ENCODE results near the gene HOXA3.

HOXA3 gene

DNA sequence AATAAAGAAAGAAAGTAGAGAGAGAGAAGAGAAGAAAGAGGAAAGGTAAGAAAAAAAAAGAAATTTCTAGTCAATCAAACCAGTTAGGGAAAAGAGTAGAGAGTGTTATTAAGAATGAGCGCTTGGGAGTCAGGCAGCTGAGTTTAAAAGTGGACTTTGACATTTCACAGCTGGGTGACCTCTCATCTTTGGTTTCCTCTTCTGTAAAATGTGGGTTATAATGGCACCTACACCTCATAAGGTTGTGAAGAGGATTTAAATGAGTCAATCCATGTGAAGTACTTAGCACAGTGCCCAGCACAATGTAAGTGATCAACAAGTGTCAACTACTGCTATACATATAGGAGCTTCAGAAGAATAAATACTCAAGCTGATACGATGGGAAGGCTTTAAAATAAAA is 68.7 kb downstream of the HOXA3 start:
- no peaks in the 10 kb centered on the region for H3K36me3 Mint-ChIP-seq
- no peak overlapping the region for H3K27ac Mint-ChIP-seq
- no peaks in the 10 kb centered on the region for H3K4me1 Mint-ChIP-seq
- H3K4me3 Mint-ChIP-seq: no peak overlapping the region
- no peaks in the 10 kb centered on the region for H3K9me3 Mint-ChIP-seq
- no peak for ATAC-seq
- no peak for DNase-seq (ENCODE audit: low spot score in 2 of 2)

DNA sequence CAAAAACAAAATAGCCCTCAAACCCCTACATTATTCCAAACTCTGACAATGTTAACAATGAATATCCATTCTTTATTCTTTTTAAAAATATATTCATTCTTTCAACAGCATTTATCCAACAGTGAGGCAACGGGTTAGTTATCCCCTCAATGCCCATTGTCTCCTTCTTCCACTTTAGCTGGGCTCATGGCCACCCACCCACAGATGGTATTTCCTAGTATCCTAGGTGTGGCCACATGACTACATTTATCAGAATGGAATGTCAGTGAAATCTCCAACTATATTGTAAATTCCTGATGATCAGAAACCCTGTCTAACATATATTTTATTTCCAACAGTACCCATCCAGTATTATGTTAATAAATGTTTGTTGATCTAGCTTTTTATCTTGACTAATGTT is 70.2 kb downstream of the HOXA3 start:
- no peak for DNase-seq (ENCODE audit: low spot score in 2 of 2)
- no peak overlapping the region for H3K4me3 Mint-ChIP-seq
- no peak for ATAC-seq
- no peaks in the 10 kb centered on the region for H3K9me3 Mint-ChIP-seq
- no peaks in the 10 kb centered on the region for H3K36me3 Mint-ChIP-seq
- H3K27ac Mint-ChIP-seq: no peak overlapping the region
- no peaks in the 10 kb centered on the region for H3K4me1 Mint-ChIP-seq

DNA sequence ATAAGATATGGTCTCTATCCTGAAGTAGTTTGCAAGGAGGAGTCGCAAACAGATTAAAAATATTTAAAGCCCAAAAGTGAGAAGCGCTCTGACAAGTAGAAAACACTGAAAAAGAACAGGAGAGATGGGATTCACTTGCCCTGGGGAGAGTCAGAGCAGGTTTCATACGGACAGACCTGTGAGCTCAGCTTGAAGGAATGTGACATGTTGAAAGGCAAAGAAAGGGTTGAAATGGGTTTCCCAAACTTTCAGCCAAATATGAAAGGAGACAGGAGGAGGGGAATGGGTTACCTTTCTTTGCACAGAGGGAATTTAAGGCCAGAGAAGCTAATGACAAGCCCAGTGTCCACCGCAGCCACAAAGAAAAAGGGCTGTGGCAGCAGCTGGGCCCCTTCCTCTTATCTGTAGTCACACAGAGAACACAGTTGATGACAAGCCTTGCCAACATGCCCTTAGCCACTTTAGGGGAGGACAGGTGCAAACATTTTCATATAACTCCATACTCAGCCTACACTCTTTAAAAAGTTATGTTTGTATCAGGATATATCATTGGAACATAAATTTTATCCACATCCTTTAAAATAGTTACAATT is 71.4 kb downstream of the HOXA3 start:
- DNase-seq (ENCODE audit: low spot score in 2 of 2): no peak
- ATAC-seq: no peak
- Mint-ChIP-seq H3K27ac (no peak overlapping the region), H3K4me1 (no peaks in the 10 kb centered on the region), H3K4me3 (no peak overlapping the region), H3K36me3 (no peaks in the 10 kb centered on the region), H3K9me3 (no peaks in the 10 kb centered on the region)

DNA sequence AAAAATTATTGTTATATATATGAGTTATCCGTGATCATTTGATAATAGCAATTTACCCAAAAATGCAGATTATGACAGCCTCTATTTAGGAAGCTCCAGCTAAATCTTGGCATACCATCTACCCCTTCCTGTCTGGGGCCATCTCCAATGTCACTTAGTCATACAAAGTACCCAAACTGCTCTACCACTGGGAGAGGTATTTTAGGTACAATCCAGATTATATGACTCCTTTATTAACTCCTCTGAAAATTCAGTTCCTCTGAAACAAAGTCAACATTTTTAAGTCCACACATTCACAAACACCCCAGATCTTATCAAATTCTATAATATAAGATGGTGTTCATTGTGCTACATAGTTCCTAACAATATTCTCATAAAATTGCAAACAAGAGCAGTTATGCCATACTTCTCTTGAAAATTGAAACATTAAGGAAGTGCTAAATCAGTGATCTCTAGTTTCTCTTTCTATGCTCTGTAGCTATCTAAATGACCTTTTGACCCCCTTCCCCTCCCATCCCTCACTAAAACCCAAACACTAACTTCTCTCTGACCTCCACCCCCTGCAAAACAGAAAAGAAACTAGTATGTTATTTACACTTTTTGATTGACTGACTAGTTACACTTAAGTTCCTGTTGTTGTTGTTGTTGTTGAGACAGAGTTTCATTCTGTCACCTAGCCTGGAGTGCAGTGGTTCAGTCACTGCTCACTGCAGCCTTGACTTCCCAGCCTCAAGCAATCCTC is 73.0 kb downstream of the HOXA3 start:
- ATAC-seq (no peak), DNase-seq (ENCODE audit: low spot score in 2 of 2) (no peak)
- no peaks in the 10 kb centered on the region for H3K4me1 Mint-ChIP-seq
- H3K27ac Mint-ChIP-seq: no peak overlapping the region
- H3K9me3 Mint-ChIP-seq: no peaks in the 10 kb centered on the region
- no peak overlapping the region for H3K4me3 Mint-ChIP-seq
- H3K36me3 Mint-ChIP-seq: no peaks in the 10 kb centered on the region

- ATAC-seq: no peak
- DNase-seq (ENCODE audit: low spot score in 2 of 2): no peak
- Mint-ChIP-seq H3K4me3 (no peak overlapping the region), H3K27ac (no peak overlapping the region), H3K9me3 (no peaks in the 10 kb centered on the region), H3K4me1 (no peaks in the 10 kb centered on the region), H3K36me3 (no peaks in the 10 kb centered on the region)
These were observed 73.7 kb downstream of the HOXA3 start for GRCh38 chr7:27078616-27079233.

DNA sequence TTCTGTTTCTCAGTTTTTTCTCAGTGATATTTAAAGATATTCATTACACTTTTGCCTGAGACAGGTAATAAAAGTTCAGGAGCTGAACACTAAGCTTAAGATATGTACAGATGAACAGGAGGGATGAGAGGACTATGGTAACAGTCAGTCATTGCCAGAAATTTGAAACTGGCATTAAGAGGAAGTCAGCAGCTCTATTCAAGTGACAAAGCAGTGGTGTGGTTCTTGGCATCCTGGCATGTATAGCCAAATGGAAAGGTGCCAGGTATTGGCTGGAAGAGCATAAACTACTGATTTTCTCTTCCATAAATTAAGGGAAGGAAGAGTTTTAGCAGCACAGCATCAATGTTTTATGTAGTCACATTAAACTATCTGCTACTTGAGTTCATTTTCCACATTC is 79.3 kb downstream of the HOXA3 start:
- Mint-ChIP-seq H3K4me3 (no peak overlapping the region), H3K27ac (no peak overlapping the region), H3K4me1 (no peaks in the 10 kb centered on the region), H3K9me3 (no peaks in the 10 kb centered on the region), H3K36me3 (no peaks in the 10 kb centered on the region)
- DNase-seq (ENCODE audit: low spot score in 2 of 2): no peak
- ATAC-seq: no peak

DNA sequence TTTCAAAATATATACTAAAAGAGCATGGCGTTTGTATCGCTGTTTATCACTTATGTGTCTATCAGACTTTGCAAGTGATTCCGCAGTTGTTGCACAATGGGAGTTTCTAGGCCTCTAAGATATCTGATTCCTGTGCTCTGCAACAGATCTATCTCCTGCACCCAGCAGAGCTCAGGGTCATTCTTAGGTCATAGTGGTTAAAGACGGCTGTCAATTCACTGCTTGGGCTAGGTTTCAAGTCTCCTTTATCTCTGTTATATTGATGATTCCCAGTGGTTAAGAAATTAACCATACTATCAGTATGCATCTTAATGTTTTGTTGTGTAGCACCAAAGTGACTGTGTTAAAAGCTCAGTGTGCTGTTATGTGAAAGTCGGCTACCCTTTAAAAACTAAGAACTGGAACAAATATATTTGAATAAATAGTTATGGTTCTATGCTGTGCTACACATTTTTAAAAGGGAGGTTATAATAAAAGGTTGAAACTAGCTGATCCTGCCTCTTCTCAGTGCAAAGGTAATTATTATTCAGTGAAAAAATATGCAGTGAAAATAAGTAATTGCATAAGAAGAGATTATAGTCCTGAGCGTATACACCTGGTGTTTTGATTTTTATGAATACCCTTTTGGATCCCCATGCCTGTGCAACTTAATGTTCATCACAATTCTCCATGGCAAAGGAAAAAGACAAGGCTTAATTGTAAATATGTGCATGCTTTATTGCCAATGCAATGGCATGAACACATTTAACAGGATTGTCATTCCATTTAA is 80.6 kb downstream of the HOXA3 start:
- H3K36me3 Mint-ChIP-seq: no peaks in the 10 kb centered on the region
- H3K4me1 Mint-ChIP-seq: no peaks in the 10 kb centered on the region
- no peak overlapping the region for H3K27ac Mint-ChIP-seq
- no peak for DNase-seq (ENCODE audit: low spot score in 2 of 2)
- no peaks in the 10 kb centered on the region for H3K9me3 Mint-ChIP-seq
- no peak overlapping the region for H3K4me3 Mint-ChIP-seq
- ATAC-seq: no peak

- DNase-seq (ENCODE audit: low spot score in 2 of 2): no peak
- no peak overlapping the region for H3K4me3 Mint-ChIP-seq
- no peak overlapping the region for H3K27ac Mint-ChIP-seq
- H3K4me1 Mint-ChIP-seq: no peaks in the 10 kb centered on the region
- no peaks in the 10 kb centered on the region for H3K36me3 Mint-ChIP-seq
- ATAC-seq: no peak
- no peaks in the 10 kb centered on the region for H3K9me3 Mint-ChIP-seq
These were observed 84.1 kb downstream of the HOXA3 start for GRCh38 chr7:27068259-27068658.

DNA sequence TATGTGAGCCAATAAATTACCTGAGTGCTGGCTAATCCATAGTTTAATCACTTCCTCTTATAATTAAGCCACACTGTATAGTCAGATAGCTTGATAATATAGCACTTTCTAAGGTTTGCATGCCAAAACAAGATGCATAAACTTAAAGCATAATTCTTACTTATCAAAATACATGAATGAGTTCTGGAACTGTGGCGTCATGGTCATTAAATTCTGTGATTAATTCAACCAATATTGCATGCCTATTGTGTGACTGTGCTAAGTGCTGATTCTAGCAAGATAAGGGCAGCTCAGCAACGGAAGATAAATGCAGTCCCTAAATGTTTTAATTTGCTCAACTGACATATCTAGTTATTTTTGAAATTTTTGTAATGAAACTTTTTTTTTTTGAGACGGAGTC is 86.2 kb downstream of the HOXA3 start:
- DNase-seq (ENCODE audit: low spot score in 2 of 2) (no peak), ATAC-seq (no peak)
- Mint-ChIP-seq H3K4me1 (no peaks in the 10 kb centered on the region), H3K4me3 (no peak overlapping the region), H3K36me3 (no peaks in the 10 kb centered on the region), H3K27ac (no peak overlapping the region), H3K9me3 (no peaks in the 10 kb centered on the region)

DNA sequence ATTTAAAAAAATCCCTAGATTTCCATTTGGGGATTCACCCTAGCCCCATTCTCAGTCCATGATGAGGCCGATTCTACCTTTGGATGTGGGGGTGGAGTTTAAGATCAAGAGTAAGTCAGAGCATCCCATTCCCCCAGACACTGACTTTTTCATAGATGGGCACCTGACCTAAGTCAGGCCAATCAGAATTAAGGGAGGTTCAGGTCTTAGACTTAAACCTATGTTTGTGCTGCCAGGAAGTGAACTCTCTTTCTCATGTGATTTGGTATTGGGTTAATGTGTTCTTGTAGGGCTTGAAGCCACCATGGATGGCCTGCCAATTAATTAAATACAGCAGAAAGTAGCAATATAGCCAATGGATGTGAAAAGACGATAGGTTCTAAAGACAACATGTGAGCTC is 86.7 kb downstream of the HOXA3 start:
- no peak overlapping the region for H3K4me3 Mint-ChIP-seq
- H3K36me3 Mint-ChIP-seq: no peaks in the 10 kb centered on the region
- H3K9me3 Mint-ChIP-seq: no peaks in the 10 kb centered on the region
- ATAC-seq (no peak), DNase-seq (ENCODE audit: low spot score in 2 of 2) (no peak)
- no peaks in the 10 kb centered on the region for H3K4me1 Mint-ChIP-seq
- no peak overlapping the region for H3K27ac Mint-ChIP-seq

GRCh38 chr7:27064661-27065060 is 87.7 kb downstream of the HOXA3 start:
- Mint-ChIP-seq H3K27ac (no peak overlapping the region), H3K9me3 (no peaks in the 10 kb centered on the region), H3K36me3 (no peaks in the 10 kb centered on the region), H3K4me3 (no peak overlapping the region), H3K4me1 (no peaks in the 10 kb centered on the region)
- ATAC-seq: no peak
- no peak for DNase-seq (ENCODE audit: low spot score in 2 of 2)

DNA sequence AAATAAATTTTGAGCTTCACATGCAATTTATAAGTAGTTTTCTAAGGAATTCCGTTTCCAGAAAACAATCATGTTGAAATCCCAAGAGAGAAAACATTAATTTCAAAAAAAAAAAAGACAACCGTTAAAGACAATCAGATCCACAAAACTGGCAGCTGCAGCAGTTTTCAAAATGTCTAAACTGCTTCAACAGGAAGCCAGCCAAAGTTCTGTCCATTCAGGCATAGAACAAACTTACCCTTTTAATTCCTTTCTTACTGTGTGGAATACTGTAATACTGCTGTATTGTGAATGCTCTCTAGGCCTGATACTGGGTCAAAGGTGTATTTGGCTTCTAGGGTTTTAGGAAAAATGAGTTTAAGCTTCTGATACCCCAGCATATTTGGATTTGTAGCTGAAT is 88.2 kb downstream of the HOXA3 start:
- Mint-ChIP-seq H3K4me3 (no peak overlapping the region), H3K27ac (no peak overlapping the region), H3K36me3 (no peaks in the 10 kb centered on the region), H3K4me1 (no peaks in the 10 kb centered on the region), H3K9me3 (no peaks in the 10 kb centered on the region)
- DNase-seq (ENCODE audit: low spot score in 2 of 2) (no peak), ATAC-seq (no peak)

DNA sequence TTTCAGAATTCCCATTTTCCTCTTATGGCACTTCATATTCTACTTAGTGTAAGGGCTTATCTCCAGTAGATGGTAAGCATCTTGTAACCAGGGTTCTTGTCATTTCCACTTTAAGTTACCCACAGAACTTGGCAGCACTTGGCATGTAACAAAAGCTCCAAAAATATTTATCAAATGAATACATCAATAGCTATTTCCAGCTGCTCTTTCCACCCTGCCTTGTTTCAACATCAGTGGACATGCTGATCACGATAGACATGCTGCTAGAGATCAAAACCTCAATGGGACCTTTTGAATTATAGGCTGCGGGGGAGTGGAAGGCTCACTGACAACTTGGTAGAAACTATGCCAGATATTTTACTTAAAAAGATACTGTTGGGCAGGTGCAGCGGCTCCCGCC is 89.4 kb downstream of the HOXA3 start:
- no peak for ATAC-seq
- H3K36me3 Mint-ChIP-seq: no peaks in the 10 kb centered on the region
- H3K4me3 Mint-ChIP-seq: no peak overlapping the region
- H3K4me1 Mint-ChIP-seq: no peaks in the 10 kb centered on the region
- DNase-seq (ENCODE audit: low spot score in 2 of 2): no peak
- H3K9me3 Mint-ChIP-seq: no peaks in the 10 kb centered on the region
- H3K27ac Mint-ChIP-seq: no peak overlapping the region

All from stimulated activated effector memory CD8-positive, alpha-beta T cell treated with anti-CD3 and anti-CD28 coated beads, Interleukin-12 subunit alpha, Interleukin-12 subunit beta, amount 100 ng/mL, for 72 hours (primary cell).